DND-41 (cell line): Measurements from ENCODE around the gene OBSL1.

Experiments
- EZH2 ChIP-seq: IDR thresholded peaks from 3 replicates; pipeline ENCODE4 v1.6.1; 2012; ENCODE audit warnings: borderline replicate concordance, low read depth, mild to moderate bottlenecking, moderate library complexity, low read length, inconsistent platforms; ENCODE audit not compliant: severe bottlenecking
- TF ChIP-seq, protein P1 (sequence below): IDR thresholded peaks from 2 replicates; pipeline ENCODE4 v1.5.1; 2012; ENCODE audit warnings: borderline replicate concordance, low read length, moderate library complexity, mild to moderate bottlenecking; ENCODE audit not compliant: poor library complexity, severe bottlenecking; ENCODE audit errors: extremely low read depth

GRCh38 chr2:219607931-219608330 lies 36.6 kb upstream of the OBSL1 start:
- TF ChIP-seq, protein P1, sequence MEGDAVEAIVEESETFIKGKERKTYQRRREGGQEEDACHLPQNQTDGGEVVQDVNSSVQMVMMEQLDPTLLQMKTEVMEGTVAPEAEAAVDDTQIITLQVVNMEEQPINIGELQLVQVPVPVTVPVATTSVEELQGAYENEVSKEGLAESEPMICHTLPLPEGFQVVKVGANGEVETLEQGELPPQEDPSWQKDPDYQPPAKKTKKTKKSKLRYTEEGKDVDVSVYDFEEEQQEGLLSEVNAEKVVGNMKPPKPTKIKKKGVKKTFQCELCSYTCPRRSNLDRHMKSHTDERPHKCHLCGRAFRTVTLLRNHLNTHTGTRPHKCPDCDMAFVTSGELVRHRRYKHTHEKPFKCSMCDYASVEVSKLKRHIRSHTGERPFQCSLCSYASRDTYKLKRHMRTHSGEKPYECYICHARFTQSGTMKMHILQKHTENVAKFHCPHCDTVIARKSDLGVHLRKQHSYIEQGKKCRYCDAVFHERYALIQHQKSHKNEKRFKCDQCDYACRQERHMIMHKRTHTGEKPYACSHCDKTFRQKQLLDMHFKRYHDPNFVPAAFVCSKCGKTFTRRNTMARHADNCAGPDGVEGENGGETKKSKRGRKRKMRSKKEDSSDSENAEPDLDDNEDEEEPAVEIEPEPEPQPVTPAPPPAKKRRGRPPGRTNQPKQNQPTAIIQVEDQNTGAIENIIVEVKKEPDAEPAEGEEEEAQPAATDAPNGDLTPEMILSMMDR, result no peak
- no peak for TF ChIP-seq EZH2
